ENCODE measurements around the gene SMYD2.

Gene SMYD2

GRCh38 chr1:214330222-214330621 is 49.3 kb downstream of the SMYD2 start:
- no peak for DNase-seq

GRCh38 chr1:214330715-214331114 is 49.8 kb downstream of the SMYD2 start:
- no peak for DNase-seq

GRCh38 chr1:214331180-214331579 is 50.2 kb downstream of the SMYD2 start:
- no peak for DNase-seq

GRCh38 chr1:214331827-214332423 is 51.0 kb downstream of the SMYD2 start:
- DNase-seq = no peak

- DNase-seq = no peak
Observed at GRCh38 chr1:214332946-214333798, 52.2 kb downstream of the SMYD2 start.

GRCh38 chr1:214335567-214335966 is 54.6 kb downstream of the SMYD2 start:
- DNase-seq = no peak

- no peak for DNase-seq
Observed at GRCh38 chr1:214337015-214337414, 56.1 kb downstream of the SMYD2 start.

GRCh38 chr1:214337511-214337910 is 56.6 kb downstream of the SMYD2 start:
- no peak for DNase-seq

- no peak for DNase-seq
Observed at GRCh38 chr1:214338212-214338611, 57.3 kb downstream of the SMYD2 start.

- no peak for DNase-seq
Observed at GRCh38 chr1:214341459-214341858, 60.5 kb downstream of the SMYD2 start.

- DNase-seq = no peak
Observed at GRCh38 chr1:214341932-214342331, 61.0 kb downstream of the SMYD2 start.

GRCh38 chr1:214342525-214342924 is 61.6 kb downstream of the SMYD2 start:
- DNase-seq = no peak

- DNase-seq = no peak
Observed at GRCh38 chr1:214344897-214345296, 63.9 kb downstream of the SMYD2 start.

GRCh38 chr1:214349008-214349407 is 68.0 kb downstream of the SMYD2 start:
- no peak for DNase-seq

- no peak for DNase-seq
Observed at GRCh38 chr1:214349781-214350180, 68.8 kb downstream of the SMYD2 start.

- DNase-seq = no peak
Observed at GRCh38 chr1:214351551-214352277, 70.8 kb downstream of the SMYD2 start.

GRCh38 chr1:214352838-214353237 is 71.9 kb downstream of the SMYD2 start:
- no peak for DNase-seq

GRCh38 chr1:214354440-214355148 is 73.6 kb downstream of the SMYD2 start:
- no peak for DNase-seq

GRCh38 chr1:214360116-214360515 is 79.2 kb downstream of the SMYD2 start:
- no peak for DNase-seq

- DNase-seq = no peak
Observed at GRCh38 chr1:214360525-214361164, 79.7 kb downstream of the SMYD2 start.

- no peak for DNase-seq
Observed at GRCh38 chr1:214361636-214362035, 80.7 kb downstream of the SMYD2 start.

GRCh38 chr1:214362188-214362882 is 81.4 kb downstream of the SMYD2 start:
- DNase-seq = no peak
